ENCODE data around the gene PTH.

The PTH gene

DNA sequence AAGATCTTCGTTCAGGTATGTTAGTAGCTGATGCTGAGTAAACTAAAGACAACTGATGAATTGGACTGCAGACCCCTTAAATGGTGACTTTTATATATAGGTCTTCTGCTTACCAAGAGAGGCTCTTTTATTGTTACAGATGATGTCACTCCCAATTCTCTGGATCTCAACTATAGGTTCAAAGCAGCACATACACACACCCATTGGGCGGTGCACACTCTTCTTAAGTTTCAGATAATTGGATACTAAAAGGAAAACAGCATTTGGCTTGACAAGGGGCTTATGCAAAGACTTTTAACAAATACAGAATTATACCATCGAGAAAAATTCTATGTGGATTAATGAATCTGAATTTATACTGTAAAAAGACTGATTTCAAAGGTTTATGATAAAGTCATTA lies at the start of gene PTH:
TSS of gene PTH (minus strand) at position 69 of the 400 bp plus-strand sequence. CDS start 3,142 bp downstream, outside the sequence.
- DNase-seq = no peak

DNA sequence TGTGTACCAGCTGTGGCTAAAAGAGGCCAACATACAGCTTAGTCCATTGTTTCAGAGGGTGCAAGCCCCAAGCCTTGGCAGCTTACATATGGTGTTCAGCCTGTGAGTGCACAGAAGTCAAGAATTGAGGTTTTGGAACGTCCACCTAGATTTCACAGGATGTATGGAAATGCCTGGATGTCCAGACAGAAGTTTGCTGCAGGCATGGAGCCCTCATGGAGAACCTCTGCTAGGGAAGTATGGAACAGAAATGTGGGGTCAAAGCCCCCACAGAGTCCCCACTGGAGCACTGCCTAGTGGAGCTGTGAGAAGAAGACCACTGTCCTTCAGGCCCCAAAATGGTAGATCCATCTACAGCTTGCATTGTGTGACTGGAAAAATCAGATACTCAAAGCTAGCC lies 42.2 kb upstream of the PTH start:
- no peak for DNase-seq

- no peak for DNase-seq
Observed at GRCh38 chr11:13535819-13536218, 40.0 kb upstream of the PTH start.

DNA sequence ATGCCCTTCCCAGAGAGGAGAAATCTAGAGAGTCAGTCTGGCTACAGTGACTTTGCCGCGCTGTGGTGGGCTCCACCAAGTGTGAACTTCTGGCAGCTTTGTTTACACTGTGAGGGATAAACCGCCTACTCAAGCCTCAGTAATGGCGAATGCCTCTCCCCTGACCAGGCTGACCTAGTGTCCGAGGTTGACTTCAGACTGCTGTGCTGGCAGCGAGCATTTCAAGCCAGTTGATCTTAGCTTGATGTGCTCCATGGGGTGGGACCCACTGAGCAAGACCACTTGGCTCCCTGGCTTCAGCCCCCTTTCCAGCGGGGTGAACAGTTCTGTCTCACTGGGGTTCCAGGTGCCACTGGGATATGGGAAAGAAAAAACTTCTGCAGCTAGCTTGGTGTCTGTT lies 38.6 kb upstream of the PTH start:
- no peak for DNase-seq

- no peak for DNase-seq
Observed at GRCh38 chr11:13525257-13525656, 29.5 kb upstream of the PTH start.

- DNase-seq = no peak
Observed at GRCh38 chr11:13503393-13503792, 7.6 kb upstream of the PTH start.

GRCh38 chr11:13502492-13502891 lies 6.7 kb upstream of the PTH start:
- DNase-seq = no peak

DNA sequence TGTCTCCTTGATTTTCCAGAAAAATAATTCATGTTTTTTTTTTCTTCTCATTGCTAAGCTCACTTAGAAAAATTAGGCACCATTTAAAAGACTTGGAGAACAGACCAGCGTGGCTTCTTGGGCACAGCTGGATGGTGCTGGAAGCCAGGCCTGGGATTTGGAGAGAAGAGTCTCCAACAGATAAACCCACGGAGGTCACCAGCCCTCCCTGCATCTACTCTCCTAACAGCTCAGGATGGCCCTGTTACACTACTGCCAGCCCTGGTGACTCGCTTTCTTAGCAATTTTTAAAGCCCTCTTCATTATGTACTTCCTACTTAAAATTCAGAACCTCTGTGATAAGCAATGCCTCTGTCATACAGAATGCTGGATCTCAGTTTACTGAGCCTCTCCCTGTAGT lies 1.7 kb downstream of the PTH start:
- no peak for DNase-seq

- DNase-seq = no peak
Observed at GRCh38 chr11:13487661-13488030, 8.2 kb downstream of the PTH start.

DNA sequence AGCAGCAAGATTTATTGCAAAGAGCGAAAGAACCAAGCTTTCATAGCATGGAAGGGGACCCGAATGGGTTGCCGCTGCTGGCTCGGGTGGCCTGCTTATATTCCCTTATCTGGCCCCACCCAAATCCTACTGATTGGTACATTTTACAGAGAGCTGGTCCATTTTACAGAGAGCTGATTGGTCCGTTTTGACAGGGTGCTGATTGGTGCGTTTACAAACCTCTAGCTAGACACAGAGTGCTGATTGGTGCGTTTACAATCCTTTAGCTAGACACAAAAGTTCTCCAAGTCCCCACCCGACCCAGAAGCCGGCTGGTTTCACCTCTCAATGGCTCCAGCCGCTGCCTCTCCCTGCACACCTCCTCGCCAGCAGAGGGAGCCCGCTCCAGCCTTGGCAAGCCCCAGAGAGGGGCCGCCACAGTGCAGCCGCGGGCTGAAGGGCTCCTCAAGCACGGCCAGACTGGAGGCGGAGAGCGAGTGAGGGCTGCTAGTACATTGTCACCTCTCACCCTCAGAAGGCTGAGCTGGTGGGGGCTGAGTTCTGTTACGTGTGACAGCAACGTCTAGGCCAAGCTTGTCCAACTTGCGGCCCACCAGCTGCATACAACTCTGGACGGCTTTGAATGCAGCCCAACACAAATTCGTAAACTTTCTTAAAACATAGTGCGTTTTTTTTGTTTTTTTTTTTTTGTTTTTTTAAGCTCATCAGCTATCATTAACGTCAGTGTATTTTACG lies 8.7 kb downstream of the PTH start:
- no peak for DNase-seq

DNA sequence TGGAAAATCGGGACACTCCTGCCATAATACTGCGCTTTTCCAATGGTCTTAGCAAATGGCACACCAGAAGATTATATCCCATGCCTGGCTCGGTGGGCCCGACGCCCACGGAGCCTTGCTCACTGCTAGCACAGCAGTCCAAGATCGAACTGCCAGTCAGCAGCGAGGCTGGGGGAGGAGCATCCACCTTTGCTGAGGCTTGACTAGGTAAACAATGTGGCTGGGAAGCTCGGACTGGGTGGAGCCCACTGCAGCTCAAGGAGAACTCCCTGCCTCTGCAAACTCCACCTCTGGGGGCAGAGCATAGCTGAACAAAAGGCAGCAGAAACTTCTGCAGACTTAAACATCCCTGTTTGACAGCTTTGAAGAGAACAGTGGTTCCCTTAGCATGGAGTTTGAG lies 15.6 kb downstream of the PTH start:
- no peak for DNase-seq

GRCh38 chr11:13479688-13480087 lies 16.1 kb downstream of the PTH start:
- no peak for DNase-seq

- DNase-seq = no peak
Observed at GRCh38 chr11:13475091-13475490, 20.7 kb downstream of the PTH start.

GRCh38 chr11:13473013-13473722 lies 22.6 kb downstream of the PTH start:
- no peak for DNase-seq

DNA sequence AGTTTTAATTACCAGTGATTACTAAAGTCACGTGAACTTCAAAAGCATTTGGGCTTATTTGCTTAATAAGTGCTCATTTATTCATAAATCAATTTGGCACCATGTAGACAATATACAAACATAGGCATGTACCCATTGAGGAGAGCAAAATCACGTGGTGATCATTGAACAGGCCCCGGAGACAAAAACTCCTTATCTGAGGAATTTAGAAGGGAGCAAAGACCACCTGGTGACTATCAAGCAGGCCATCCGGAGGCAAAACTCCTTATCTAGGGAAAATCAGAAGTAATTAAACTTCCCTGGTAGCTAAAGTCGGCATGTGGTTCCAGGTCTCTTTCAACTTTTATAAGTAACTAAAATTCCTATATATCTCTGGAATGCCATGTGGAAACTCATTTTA lies 27.0 kb downstream of the PTH start:
- no peak for DNase-seq

DNA sequence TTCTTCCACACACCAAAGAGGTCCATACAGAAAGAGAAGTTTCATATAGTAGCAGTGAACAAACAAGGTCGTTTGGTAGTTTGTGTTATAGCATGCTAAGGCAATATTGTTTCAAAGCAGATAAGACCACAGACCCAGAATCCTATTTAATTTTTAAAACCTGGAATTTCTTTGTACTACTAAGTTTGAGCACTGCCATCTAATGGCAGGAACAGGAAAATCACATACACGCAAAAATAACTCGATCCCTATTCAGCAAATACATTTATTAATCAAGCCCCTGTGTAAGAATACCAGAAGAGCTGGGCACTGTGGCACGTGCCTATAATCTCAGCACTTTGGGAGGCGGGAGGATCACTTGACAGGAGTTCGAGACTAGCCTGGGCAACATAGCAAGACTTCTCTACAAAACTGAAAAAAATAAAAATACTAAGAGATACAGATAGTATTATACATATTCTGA lies 29.9 kb downstream of the PTH start:
- no peak for DNase-seq

DNA sequence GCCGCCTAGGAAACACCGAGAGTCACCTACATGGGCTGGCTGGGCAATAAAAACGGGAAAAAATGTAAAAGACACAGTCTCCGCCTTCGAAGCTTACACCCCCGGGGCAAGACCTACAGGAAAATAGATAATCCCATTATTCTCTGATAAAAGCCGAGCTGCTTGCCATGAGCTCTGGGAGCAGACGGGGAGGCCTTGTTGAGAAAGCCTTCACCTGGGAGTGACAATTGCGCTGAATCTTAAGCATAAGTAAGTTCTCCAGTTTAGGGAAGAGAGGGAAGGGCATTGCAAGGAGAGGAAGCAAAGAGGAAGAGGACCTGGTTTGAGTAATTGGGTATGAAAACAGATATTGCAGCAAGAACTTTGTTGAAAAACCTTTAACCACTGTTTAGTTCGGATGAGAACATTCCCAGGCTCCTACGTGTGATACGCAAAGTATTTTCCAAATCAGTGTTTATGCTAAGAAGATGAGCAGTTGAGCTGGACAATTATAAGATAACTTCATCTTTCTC lies 32.0 kb downstream of the PTH start:
- no peak for DNase-seq

DNA sequence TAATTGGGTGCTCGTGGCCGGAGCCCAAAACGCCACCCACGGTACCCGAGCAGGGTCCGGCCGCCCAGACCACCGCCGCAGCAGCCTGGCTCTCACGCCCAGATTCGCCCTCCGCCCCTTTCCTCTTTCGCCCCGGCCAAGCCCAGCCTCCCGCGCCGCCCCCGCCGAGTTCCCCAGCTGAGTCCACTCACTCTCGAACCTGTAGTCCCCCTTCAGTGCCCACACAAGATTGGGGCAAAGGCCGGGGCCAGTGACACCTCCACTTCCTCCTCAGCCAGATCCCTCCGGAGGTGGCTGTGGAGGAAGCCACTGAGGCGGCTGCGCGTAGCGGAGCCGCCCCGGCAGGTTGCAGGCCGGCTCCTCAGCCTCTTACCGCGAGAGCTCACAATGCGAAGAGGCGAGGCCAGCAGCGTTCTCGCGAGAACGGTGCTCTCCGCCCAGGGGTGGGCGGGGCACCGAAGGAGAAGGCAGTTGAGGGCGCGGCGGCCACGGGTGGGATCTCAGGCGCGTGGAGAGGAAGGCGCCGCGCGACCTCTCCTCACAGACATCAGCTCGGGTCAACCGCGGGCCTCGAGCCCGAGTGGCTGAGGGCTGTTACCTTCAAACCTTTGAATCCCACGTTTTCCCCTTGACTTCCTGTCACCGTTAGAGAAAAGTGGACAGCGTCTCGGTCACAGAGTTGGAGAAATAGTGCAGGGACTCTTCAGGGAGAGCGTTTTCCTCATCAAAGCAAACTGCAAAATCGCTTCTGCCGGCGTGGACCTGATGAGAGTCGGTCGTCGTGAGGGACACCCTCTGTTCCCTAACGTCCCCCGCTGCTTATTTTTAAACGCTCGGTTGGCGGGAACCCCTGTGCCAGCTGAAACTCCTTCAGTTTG lies 32.7 kb downstream of the PTH start, which contains the start of gene BTBD10:
TSS of gene BTBD10 (minus strand) at position 322 of the 878 bp plus-strand sequence. CDS start 18,098 bp downstream, outside the sequence.
- DNase-seq = peak; percentile 95

DNA sequence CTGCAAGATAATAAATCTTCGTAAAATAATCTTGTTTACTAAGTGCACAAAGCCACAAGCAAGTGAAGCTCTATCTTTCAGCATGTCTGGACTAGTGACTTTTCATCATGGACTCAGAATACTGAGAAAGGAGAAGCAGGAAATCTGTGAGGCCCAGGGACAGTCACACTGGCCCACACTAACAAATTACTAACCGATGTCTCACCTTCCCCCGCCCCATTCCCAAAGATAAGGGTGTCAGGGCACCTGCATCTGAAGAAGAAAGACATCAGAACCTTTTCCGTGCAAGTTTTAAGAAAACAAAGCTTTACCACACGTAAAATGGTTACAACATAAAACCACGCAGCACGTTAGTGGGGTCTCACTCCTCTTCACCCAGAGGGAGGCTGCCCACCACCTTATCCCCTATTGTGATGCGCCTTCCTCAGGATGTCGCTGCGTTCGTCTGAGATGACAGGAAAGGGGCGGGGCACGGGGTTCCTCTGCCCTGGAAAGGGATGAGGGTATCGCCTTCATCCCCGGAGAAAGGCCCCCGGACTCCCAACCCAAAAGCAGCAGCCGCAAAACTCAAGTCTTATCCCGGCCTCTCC lies 33.4 kb downstream of the PTH start:
- no peak for DNase-seq

DNA sequence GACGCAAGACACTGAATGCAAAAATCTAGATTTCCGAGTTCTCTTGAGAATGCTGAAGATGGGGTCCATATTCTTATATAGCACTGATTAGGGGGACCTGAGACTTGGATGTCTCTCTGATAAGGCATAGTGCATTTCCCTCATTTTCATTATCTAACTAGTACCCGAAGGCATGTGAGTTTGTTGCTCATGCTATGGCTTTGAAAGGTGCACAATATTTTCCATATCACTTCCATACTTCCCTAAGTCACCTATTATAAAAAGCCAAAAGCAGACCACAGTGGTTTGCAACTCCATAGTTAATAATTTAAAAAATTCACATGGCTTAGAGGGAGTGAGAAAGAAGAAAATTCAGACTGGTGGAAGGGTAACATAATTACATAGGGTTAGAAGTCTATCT lies 34.5 kb downstream of the PTH start:
- DNase-seq = no peak

DNA sequence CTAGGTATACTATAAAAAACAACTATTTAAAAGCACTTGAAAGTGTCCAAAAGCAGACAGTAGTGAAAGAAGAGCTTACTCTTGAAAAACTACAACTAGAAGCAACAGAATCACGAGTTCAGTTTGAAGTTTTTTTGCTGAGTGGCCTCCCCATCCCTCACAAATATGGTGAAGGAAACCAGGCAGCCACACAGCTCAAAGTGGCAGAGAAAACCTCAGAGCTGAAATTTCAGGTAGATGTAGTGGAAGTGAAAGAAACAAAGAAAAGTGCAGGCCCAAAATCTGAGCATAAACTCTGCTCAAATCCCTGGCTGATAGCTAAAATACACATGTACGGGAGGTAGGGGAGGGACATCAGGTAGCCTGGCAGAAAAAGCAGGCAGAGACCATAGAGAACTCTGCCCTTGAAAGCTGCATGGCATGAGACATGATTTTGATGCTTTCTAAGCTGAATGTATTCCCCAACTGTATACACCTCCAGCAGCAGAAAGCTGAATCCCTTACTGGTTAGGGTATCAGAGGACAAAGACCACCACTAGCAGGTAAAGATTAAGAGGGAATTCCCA lies 44.9 kb downstream of the PTH start:
- DNase-seq = no peak

DNA sequence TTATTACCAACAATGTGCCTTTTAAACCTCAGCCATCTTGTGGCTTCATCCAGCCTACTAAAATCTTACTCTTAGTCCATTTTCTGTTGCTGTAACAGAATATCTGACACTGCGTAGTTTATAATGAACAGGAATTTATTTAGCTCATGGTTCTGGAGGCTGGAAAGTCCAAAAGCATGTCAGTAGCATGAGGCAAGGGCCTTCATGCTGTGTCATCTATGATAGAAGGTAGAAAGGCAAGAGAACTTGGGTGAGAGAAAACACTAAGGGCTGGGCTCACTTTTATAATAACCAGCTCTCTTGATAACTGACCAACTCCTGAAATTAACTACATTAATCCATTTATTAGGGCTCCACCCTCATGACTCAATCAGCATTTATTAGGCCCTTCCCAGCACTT lies 46.3 kb downstream of the PTH start:
- no peak for DNase-seq

All from left hindlimb (tissue), 1 donor.